ENCODE data around the gene AMDHD1. TPM values are rescaled to one million over a fixed set of nuclear protein-coding genes. Genes with fewer than 3 reads are reported as not detected.

Gene AMDHD1
- total and polyA plus RNA-seq, 10 of the 15 experiments (the other 5 are each of a cell fraction or from before 2014, with no cell fraction given), result 0.04 to 0.28 (median 0.13) TPM; not detected in 4

DNA sequence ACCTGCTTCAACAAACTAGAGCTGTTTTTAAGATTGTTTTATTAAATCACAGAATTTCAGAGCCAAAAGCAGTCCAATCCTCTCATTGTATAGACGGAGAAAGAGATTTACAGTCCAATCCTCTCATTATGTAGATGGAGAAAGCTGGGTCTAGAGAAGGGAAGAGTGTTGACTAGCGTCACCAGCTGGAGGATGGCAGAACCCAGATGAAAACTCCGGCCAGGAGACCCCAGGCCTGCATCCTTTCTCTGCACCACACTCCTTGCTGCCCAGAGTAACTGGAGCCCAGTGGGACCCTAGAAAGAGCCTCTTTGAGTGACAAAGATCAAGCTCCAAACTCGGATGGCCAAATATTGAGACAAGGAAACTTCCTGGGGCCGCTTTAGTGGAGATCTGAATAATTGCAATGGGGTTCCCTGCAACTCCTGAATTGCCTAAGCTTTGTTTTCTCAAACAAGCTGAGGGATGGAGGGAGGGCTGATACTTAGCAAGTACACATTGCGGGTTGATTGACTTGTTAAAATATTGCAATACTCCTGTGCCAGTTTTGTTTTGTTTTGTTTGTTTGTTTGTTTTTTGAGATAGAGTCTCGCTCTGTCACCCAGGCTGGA is 12.5 kb downstream of the AMDHD1 start:
- DNase-seq (ENCODE audit: low read depth, low spot score) (no peak), FAIRE-seq (no peak), ATAC-seq (no peak)
- Histone ChIP-seq H3K27ac (ENCODE audit: control insufficient read depth, insufficient read depth) (no peak overlapping the region), H3K4me2 (ENCODE audit: control insufficient read depth, insufficient read depth) (no peak overlapping the region), H3K4me1 (ENCODE audit: control insufficient read depth, insufficient read depth, low read length) (no peaks in the 10 kb centered on the region), H3K27me3 (replicated peaks in 1 of 2; ENCODE audit: control insufficient read depth in 2 of 2, insufficient read depth in 2 of 2, low read length in 1 of 2) (no peaks in the 10 kb centered on the region), H3K4me3 (no peak overlapping the region), H3K9me3 (replicated peaks; ENCODE audit: control insufficient read depth, insufficient read depth, low read length) (no peaks in the 10 kb centered on the region), H2AFZ (ENCODE audit: control insufficient read depth, low read depth, low read length) (no peak overlapping the region), H3K79me2 (ENCODE audit: control insufficient read depth, insufficient read depth, low read length) (no peaks in the 10 kb centered on the region), H3K9ac (ENCODE audit: control insufficient read depth, insufficient read depth, low read length) (no peak overlapping the region), H3K36me3 (ENCODE audit: control insufficient read depth in 2 of 2, insufficient read depth in 2 of 2, low read length in 1 of 2) (no peaks in the 10 kb centered on the region), H4K20me1 (ENCODE audit: control insufficient read depth, insufficient read depth) (no peaks in the 10 kb centered on the region)
- TF ChIP-seq HDAC2 (IDR thresholded peaks at IDR 0.05), result no peak
- no peak for TF ChIP-seq PAX5 (IDR thresholded peaks at IDR 0.05; ENCODE audit: borderline replicate concordance, low read depth, low read length)
- TF ChIP-seq, protein P1, sequence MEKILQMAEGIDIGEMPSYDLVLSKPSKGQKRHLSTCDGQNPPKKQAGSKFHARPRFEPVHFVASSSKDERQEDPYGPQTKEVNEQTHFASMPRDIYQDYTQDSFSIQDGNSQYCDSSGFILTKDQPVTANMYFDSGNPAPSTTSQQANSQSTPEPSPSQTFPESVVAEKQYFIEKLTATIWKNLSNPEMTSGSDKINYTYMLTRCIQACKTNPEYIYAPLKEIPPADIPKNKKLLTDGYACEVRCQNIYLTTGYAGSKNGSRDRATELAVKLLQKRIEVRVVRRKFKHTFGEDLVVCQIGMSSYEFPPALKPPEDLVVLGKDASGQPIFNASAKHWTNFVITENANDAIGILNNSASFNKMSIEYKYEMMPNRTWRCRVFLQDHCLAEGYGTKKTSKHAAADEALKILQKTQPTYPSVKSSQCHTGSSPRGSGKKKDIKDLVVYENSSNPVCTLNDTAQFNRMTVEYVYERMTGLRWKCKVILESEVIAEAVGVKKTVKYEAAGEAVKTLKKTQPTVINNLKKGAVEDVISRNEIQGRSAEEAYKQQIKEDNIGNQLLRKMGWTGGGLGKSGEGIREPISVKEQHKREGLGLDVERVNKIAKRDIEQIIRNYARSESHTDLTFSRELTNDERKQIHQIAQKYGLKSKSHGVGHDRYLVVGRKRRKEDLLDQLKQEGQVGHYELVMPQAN (conservative IDR thresholded peaks at IDR 0.05), result no peak
- no peak for TF ChIP-seq FOS (IDR thresholded peaks at IDR 0.05; ENCODE audit: borderline replicate concordance, extremely low read depth, insufficient read length)
- TF ChIP-seq STAT1 (conservative IDR thresholded peaks at IDR 0.05), result no peak
- TF ChIP-seq SIN3A (IDR thresholded peaks at IDR 0.05; ENCODE audit: low read depth, low read length), result no peak
- no peak for TF ChIP-seq EP300 (IDR thresholded peaks at IDR 0.05; ENCODE audit: borderline replicate concordance in 1 of 2, control insufficient read depth in 1 of 2, low read depth in 2 of 2, low read length in 2 of 2)
- TF ChIP-seq RELB (IDR thresholded peaks at IDR 0.05; ENCODE audit: low read depth), result no peak
- no peak for TF ChIP-seq CBFB (IDR thresholded peaks at IDR 0.05; ENCODE audit: low read depth)
- TF ChIP-seq REST (IDR thresholded peaks at IDR 0.05; ENCODE audit: low read depth, low read length), result no peak
- no peak for TF ChIP-seq PBX3 (IDR thresholded peaks at IDR 0.05; ENCODE audit: insufficient replicate concordance, low read depth, low read length)
- ChIA-PET CTCF (interaction anchor here (1.0 to 4.4 kb wide), 3 partner anchors 12 to 45 kb away, joined by 3 to 26 read pairs (median 6); partner anchors contain the start of genes AMDHD1 and CCDC38), SMC1A (ENCODE audit: uncharacterized antibody, unreplicated experiment) (interaction anchor here (0.6 to 1.5 kb wide), 6 partner anchors 14 to 261 kb away, joined by 3 to 5 read pairs (median 4); no protein-coding TSS in a partner anchor), RAD21 (ENCODE audit: unreplicated experiment) (no interaction called here), POLR2A (no interaction called here)
- in situ Hi-C loops (cut with MboI), result no loop called here
- intact Hi-C loops (cut with micrococcal nuclease; ENCODE audit: unreplicated experiment), result no loop called here
- BruUV-seq (replicated peaks), result no TSS peak
- 36% methylated on average over 7 of the region's 7 CpGs for WGBS (ENCODE audit: insufficient coverage, insufficient replicate concordance, low lambda C conversion rate, missing lambda C conversion rate)

Data from GM12878 (cell line).